GM19467 (cell line): Measurements from ENCODE around the gene PKP3.
"Not testable (repeated sequence)": the region's sequence is repeated elsewhere in the genome, so short reads cannot be mapped to it uniquely, and the experiment has no call there.

Source experiments
- ATAC-seq: cut with Tn5 transposase; IDR thresholded peaks from one replicate; pipeline ENCODE4 v1.9.1; 2021; ENCODE audit warnings: mild to moderate bottlenecking, moderate library complexity; ENCODE audit not compliant: unreplicated experiment

The PKP3 gene, protein sequence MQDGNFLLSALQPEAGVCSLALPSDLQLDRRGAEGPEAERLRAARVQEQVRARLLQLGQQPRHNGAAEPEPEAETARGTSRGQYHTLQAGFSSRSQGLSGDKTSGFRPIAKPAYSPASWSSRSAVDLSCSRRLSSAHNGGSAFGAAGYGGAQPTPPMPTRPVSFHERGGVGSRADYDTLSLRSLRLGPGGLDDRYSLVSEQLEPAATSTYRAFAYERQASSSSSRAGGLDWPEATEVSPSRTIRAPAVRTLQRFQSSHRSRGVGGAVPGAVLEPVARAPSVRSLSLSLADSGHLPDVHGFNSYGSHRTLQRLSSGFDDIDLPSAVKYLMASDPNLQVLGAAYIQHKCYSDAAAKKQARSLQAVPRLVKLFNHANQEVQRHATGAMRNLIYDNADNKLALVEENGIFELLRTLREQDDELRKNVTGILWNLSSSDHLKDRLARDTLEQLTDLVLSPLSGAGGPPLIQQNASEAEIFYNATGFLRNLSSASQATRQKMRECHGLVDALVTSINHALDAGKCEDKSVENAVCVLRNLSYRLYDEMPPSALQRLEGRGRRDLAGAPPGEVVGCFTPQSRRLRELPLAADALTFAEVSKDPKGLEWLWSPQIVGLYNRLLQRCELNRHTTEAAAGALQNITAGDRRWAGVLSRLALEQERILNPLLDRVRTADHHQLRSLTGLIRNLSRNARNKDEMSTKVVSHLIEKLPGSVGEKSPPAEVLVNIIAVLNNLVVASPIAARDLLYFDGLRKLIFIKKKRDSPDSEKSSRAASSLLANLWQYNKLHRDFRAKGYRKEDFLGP

DNA sequence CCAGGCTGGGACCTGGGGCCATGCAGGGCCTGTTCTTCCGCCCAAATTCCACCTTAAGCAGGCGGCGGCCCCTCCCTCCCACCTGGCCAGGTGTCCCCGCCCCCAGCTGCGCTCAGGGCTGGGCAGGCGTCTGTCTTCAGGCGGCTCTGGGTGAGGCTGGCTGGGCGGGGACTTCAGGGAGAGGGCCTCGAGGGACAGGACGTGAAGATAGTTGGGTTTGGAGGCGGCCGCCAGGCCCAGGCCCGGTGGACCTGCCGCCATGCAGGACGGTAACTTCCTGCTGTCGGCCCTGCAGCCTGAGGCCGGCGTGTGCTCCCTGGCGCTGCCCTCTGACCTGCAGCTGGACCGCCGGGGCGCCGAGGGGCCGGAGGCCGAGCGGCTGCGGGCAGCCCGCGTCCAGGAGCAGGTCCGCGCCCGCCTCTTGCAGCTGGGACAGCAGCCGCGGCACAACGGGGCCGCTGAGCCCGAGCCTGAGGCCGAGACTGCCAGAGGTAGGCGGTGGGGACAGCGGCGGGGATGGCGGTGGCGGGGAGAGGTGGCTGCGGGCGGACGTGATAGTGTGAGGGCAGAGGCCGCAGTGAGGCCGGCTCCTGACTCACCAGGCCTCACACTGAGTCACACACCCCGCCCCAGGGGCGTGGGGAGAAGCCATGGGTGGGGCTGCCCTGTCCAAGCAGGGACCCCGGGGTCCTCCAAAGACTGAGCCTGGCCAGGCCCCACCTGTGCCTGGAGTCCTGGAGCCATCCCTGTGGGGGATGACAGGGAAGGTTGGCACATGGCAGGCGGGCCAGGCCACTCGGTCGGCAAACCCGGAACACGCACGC, at the start of gene PKP3:
Gene PKP3, plus strand, starts transcription at position 176 of the 824 bp plus-strand sequence. Its CDS starts 84 bp downstream, at position 260.
- ATAC-seq: no peak

DNA sequence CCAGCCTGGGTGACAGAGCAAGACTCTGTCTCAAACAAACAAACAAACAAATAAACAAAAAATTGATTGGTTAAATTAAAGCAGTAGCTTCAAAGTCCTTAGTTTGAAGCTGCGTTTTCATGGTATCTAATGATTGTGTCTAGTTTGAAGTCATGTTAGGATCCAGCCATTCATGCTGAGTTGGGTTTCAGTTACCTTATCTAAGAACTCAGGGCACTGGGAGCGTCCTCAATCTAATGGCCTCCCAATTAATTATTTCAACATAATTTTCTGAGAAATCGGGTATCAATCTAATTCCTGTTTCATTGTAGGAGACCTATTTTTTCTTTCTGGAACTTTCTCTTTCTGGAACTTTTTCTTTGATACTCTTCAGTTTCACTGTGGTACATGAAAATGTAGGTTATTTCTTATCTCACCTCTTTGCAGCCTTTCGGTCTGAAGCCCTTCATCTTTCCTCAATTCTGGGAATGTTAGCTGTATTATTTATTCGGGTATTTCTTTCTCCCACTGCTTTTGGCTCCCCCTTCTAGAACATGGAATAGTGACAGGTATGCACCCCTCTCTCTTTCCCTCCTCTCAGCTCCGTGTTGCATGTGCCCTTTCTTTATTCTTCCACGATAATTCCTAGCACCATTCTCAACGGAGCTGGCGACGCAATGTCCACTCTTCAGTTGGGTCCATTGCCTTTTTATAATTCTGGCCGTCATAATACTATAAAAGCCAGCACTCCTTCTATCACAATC, 49.0 kb upstream of the PKP3 start:
- no peak for ATAC-seq

DNA sequence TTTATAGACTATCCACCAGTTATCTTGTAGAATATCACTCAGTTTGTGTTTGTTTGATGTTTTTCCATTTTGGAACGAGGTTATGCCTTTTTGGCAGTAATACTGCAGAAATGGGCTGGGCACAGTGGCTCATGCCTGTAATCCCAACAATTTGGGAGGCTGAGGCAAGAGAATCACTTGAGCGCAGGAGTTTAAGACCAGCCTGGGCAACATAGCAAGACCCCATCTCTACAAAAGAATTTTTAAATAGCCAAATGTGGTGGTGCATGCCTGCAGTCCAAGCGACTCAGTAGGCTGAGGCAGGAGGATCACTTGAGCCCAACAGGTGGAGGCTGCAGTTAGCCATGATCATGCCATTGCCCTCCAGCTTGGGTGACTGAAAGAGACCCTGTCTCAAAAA, 47.5 kb upstream of the PKP3 start:
- no peak for ATAC-seq

DNA sequence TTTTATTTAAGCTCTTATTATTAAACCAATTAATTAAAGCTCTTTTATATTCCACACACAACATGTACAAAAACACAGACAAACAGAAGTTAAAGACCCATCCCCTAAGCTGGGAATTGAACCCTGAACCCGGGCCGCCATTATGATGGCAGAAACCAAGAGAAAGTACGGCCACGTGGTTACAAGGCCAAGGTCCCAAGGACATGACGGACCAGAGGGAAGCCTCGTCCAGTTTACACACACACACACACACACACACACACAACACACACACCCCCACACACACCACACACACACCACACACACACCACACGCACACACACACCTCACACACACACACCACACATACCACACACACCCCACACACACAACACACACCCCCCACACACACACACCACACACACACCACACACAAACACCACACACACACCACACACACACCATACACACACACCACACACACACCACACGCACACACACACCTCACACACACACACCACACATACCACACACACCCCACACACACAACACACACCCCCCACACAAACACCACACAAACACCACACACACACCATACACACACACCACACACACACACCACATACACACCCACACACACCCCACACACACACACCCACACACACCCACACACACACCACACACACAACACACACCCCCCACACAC, 44.6 kb upstream of the PKP3 start:
- ATAC-seq: not testable (repeated sequence)

DNA sequence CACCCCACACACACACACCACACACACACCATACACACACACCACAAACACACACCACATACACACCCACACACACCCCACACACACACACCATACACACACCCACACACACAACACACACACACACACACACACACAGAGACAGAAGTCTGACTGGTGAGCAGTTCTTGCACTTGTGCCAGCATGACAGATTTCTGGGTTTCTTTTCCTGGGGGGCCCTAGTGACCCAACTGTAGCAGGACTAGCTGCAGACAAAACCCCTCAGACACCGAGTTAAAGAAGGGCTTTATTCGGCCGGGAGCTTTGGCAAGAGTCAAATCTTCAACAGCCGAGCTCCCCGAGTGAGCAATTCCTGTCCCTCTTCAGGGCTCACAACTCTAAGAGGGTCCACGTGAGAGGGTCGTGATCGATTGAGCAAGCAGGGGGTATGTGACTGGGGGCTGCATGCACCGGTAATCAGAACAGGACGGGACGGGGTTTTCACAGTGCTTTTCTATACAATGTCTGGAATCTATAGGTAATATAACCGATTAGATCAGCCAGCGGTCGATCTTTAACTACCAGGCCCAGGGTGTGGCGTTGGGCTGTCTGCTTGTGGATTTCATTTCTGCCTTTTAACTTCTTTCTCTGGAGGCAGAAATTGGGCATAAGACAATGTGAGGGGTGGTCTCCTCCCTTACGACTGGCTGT, 43.8 kb upstream of the PKP3 start:
- ATAC-seq: not testable (repeated sequence)

- ATAC-seq: no peak
Observed at GRCh38 chr11:350723-351255, 43.2 kb upstream of the PKP3 start.

GRCh38 chr11:351411-351810, 42.6 kb upstream of the PKP3 start:
- no peak for ATAC-seq

- no peak for ATAC-seq
Observed at GRCh38 chr11:352456-353031, 41.5 kb upstream of the PKP3 start.

DNA sequence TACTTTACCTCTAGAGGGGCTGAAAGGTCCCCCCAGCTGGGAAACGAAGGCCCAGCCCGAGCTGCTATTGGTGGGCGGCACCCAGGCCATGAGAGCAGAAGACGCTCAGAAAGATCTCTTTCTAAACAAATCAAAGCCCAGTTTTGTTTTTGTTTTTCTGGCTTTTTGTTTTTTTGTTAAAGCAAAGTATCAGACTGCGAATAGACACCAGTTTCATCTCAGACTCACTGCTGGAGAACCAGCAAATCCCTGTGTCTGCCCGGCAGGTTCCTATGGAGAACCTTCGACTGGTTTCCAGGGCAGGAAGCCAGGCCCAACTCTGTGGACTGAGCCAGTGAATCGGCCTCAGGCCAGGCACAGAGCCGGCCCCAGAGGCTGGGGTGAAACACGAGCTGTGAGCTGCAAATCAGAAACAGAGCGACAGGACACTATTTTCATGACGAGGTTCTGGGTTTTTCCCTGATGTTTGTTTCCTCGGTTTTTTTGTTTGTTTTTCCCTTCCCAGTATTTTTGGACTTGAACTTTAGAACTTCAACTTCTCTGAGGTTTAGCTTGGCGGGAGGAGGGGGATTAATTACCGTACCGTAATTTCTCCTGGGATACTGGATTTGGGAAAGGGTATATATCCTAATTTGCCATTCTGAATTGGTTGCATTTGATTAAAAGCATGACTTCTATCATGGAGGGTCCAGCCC, 40.7 kb upstream of the PKP3 start:
- ATAC-seq: no peak

GRCh38 chr11:355581-356458, 38.2 kb upstream of the PKP3 start:
- peak; percentile 48 for ATAC-seq

DNA sequence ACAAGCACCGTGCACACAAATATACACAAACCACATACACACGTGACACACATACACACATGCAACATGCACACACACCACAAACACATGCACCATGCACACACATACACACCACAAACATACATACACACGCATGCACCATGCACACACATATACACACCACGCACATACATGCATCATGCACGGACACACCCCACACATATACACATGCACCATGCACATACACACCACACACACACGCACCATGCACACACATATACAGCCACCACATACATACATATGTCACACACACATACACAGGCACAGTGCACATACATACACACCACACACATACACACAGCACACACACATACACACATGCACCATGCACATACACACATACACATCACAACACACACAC, 37.4 kb upstream of the PKP3 start:
- no peak for ATAC-seq

DNA sequence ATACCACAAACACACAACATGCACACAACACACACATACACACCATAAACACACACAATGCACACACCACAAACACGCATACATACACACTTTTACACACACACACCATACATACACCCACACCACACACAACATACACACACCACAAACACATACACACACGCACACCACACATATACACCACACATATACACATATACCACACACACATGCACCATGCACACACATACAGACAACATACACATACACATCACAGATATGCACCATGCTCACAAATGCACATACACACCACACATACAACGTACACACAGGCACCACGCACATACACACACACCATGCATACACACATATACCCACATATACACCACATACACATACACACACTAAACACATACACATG, 36.4 kb upstream of the PKP3 start:
- no peak for ATAC-seq

- no peak for ATAC-seq
Observed at GRCh38 chr11:358129-358800, 35.7 kb upstream of the PKP3 start.

DNA sequence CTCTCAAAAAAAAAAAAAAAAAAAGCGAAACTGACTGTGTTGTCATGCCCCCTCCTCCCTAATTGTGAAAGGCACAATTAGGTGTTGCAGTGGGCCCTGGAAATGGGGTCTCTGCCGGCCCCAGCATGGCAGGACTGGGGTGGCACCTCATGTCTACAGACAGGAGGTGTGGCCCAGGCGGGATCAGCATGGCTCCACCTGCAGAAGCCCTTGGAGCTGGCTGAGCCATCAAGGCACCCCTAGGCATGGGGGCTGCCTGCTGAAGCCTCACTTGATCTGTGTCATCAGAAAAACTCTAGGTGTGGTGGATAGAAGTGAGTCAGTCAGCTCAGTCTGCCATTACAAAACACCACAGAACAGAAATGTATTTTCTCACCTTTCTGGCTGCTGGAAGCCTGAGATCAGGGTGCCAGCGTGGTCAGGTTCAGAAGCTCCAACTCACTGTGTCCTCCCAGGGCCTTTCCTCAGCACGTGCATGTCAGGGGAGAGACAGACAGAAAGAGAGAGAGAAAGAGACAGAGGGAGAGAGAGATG, 34.8 kb upstream of the PKP3 start:
- ATAC-seq: no peak

DNA sequence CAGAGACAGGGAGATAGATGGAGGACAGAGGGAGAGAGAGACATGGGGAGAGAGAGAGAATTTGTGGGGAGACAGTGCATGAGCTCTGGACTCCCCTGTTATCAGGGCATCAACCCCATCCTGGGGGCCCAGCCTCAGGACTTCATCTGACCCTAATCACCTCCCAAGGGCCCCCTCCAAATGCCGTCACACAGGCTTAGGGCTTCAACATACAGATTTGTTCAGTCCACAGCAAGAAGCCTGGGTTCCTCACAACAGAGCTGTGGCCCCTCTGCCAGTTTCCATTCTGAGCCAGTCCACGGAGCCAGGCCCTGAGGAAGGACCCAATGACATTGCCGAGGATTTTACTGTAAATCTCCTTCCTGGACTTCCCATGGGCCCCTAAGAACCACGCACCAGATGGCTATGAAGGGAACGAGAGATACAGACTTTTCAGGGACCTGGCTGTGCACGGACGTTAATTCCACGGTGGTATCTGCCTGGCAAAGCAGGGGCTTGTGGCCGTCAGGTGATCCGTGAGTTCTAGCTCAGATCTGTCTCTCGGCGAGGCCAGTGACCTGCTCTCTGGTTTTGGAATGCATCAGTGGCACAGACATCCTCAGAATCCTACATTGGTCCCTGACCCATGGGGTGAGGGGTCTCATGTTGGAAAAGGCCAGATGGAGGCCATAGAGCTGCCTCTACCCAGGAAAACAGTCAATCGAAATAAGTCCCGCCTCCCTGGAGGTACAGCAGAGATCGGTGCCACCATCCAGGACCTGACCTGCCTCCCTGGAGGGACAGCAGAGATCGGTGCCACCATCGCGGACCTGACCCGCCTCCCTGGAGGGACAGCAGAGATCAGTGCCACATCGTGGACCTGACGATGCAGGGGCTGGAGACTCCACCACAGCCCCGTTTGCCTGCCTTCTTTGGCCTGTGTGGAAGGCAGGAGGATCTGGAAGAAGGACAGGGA, 33.4 kb upstream of the PKP3 start:
- ATAC-seq: no peak
